ENCODE measurements around the gene IKBKG. TPM values are rescaled to one million over a fixed set of nuclear protein-coding genes. Genes with fewer than 3 reads are reported as not detected.

Gene IKBKG
- total RNA-seq, 1 experiment from 2014 or later = 34.3 TPM

GRCh38 chrX:154509455-154509854 lies 38.0 kb upstream of the IKBKG start:
- POLR2A ChIA-PET (ENCODE audit: unreplicated experiment) = no interaction called here

DNA sequence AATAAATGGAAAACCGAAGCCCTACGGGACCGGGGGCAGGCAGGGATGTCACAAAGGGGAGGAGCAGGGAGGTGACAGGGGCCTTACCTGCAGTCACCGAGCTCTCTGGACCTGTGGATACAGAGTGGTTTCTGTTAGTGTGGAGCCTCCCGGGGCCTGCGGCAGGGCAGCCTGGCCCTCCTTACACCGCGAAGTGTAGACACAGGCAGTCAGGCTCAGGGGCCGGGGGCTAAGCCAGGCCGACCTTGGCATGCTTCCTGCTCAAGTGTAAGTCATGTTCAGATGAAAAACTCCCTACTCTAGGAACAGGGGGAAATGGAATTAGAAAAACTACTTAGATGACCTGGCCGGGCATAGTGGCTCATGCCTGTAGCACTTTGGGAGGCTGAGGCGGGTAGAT lies 35.7 kb upstream of the IKBKG start:
- no peak for ATAC-seq
- H2AFZ ChIP-seq (ENCODE audit: low read length) = no peak overlapping the region
- ChIA-PET POLR2A (ENCODE audit: unreplicated experiment) (no interaction called here), CTCF (no interaction called here)
- H3K4me1 ChIP-seq (ENCODE audit: insufficient read depth, low read length) = peaks cover 7% of the 10 kb centered on the region
- no peaks in the 10 kb centered on the region for H3F3A ChIP-seq (ENCODE audit: low read length, unreplicated experiment)
- H3K27me3 ChIP-seq (ENCODE audit: low read length) = no peaks in the 10 kb centered on the region
- H3K27ac ChIP-seq (ENCODE audit: low read length) = no peak overlapping the region
- BruUV-seq (replicated peaks) = no TSS peak
- H3K36me3 ChIP-seq (ENCODE audit: low read depth, low read length) = 0 out of 2 replicates have a peak, but pooled peaks cover 3% of the 10 kb centered on the region
- H3K79me2 ChIP-seq (ENCODE audit: low read length) = peaks cover 12% of the 10 kb centered on the region
- no peaks in the 10 kb centered on the region for H3K9me3 ChIP-seq (ENCODE audit: low read length)
- H3K9ac ChIP-seq (ENCODE audit: low read length) = no peak overlapping the region
- intact Hi-C loops (cut with micrococcal nuclease) = no loop called here
- H3K4me2 ChIP-seq (ENCODE audit: low read length) = no peak overlapping the region
- no peak overlapping the region for H3K4me3 ChIP-seq (ENCODE audit: low read length)
- TF ChIP-seq EZH2 (IDR thresholded peaks at IDR 0.05; ENCODE audit: low read length, unreplicated experiment) (no peak), EZH2phosphoT487 (IDR thresholded peaks at IDR 0.05; ENCODE audit: borderline replicate concordance, low read length) (no peak), CTCF (conservative IDR thresholded peaks at IDR 0.05; ENCODE audit: low read depth, low read length) (no peak)
- no peak for DNase-seq
- no peaks in the 10 kb centered on the region for H4K20me1 ChIP-seq (ENCODE audit: low read length)
- H3K9me2 ChIP-seq (replicated peaks; ENCODE audit: low read length) = no peaks in the 10 kb centered on the region

More at GRCh38 chrX:154509455-154509854, 38.0 kb upstream of the IKBKG start:
- CTCF ChIA-PET = no interaction called here
- Histone ChIP-seq H3K36me3 (ENCODE audit: low read depth, low read length) (0 out of 2 replicates have a peak, but pooled peaks cover 3% of the 10 kb centered on the region), H3K4me2 (ENCODE audit: low read length) (no peak overlapping the region), H3K9me2 (replicated peaks; ENCODE audit: low read length) (no peaks in the 10 kb centered on the region), H3K4me3 (ENCODE audit: low read length) (no peak overlapping the region), H3K9ac (ENCODE audit: low read length) (no peak overlapping the region), H3K9me3 (ENCODE audit: low read length) (no peaks in the 10 kb centered on the region), H2AFZ (ENCODE audit: low read length) (no peak overlapping the region), H3K27me3 (ENCODE audit: low read length) (no peaks in the 10 kb centered on the region), H3K27ac (ENCODE audit: low read length) (no peak overlapping the region), H3K4me1 (ENCODE audit: insufficient read depth, low read length) (peaks cover 18% of the 10 kb centered on the region), H4K20me1 (ENCODE audit: low read length) (no peaks in the 10 kb centered on the region), H3K79me2 (ENCODE audit: low read length) (no peaks in the 10 kb centered on the region), H3F3A (ENCODE audit: low read length, unreplicated experiment) (no peaks in the 10 kb centered on the region)
- TF ChIP-seq EZH2phosphoT487 (IDR thresholded peaks at IDR 0.05; ENCODE audit: borderline replicate concordance, low read length) (no peak), CTCF (conservative IDR thresholded peaks at IDR 0.05; ENCODE audit: low read depth, low read length) (no peak), EZH2 (IDR thresholded peaks at IDR 0.05; ENCODE audit: low read length, unreplicated experiment) (no peak)
- ATAC-seq (no peak), DNase-seq (no peak)
- intact Hi-C loops (cut with micrococcal nuclease) = no loop called here
- BruUV-seq (replicated peaks) = no TSS peak

- no peak for TF ChIP-seq EZH2 (IDR thresholded peaks at IDR 0.05; ENCODE audit: low read length, unreplicated experiment)
- no peak for TF ChIP-seq EZH2phosphoT487 (IDR thresholded peaks at IDR 0.05; ENCODE audit: borderline replicate concordance, low read length)
- TF ChIP-seq CTCF (conservative IDR thresholded peaks at IDR 0.05; ENCODE audit: low read depth, low read length) = no peak
- Histone ChIP-seq H3K9me3 (ENCODE audit: low read length) (no peaks in the 10 kb centered on the region), H3K79me2 (ENCODE audit: low read length) (peaks cover 12% of the 10 kb centered on the region), H3K4me1 (ENCODE audit: insufficient read depth, low read length) (peaks cover 8% of the 10 kb centered on the region), H3K4me3 (ENCODE audit: low read length) (no peak overlapping the region), H4K20me1 (ENCODE audit: low read length) (no peaks in the 10 kb centered on the region), H2AFZ (ENCODE audit: low read length) (no peak overlapping the region), H3K27ac (ENCODE audit: low read length) (no peak overlapping the region), H3K27me3 (ENCODE audit: low read length) (no peaks in the 10 kb centered on the region), H3K4me2 (ENCODE audit: low read length) (no peak overlapping the region), H3K9me2 (replicated peaks; ENCODE audit: low read length) (no peaks in the 10 kb centered on the region), H3K9ac (ENCODE audit: low read length) (no peak overlapping the region), H3F3A (ENCODE audit: low read length, unreplicated experiment) (no peaks in the 10 kb centered on the region), H3K36me3 (ENCODE audit: low read depth, low read length) (0 out of 2 replicates have a peak, but pooled peaks cover 3% of the 10 kb centered on the region)
- CTCF ChIA-PET = no interaction called here
- DNase-seq (no peak), ATAC-seq (no peak)
- no TSS peak for BruUV-seq (replicated peaks)
- POLR2A ChIA-PET (ENCODE audit: unreplicated experiment) = no interaction called here
- intact Hi-C loops (cut with micrococcal nuclease) = no loop called here
Measured at GRCh38 chrX:154512879-154513553, 34.4 kb upstream of the IKBKG start.

Data from PC-3 (cell line).